SK-N-MC (cell line): ENCODE measurements around the gene CYTH1.

ENCODE experiments used
- DNase-seq: peaks from one replicate; pipeline ENCODE4 v3.0.0-alpha.2; 2011; ENCODE audit warnings: low read depth, low spot score
- H3K27ac ChIP-seq: fragments of 200-600 bp; sonication (generic); 2 replicates; pipeline ENCODE4 v1.5.1; 2016; ENCODE audit warnings: mixed run types
- H3K36me3 ChIP-seq: fragments of 200-600 bp; sonication (generic); 2 replicates; pipeline ENCODE4 v1.6.1; 2017; ENCODE audit warnings: antibody characterized with exemption, low read length, mixed read lengths; ENCODE audit not compliant: insufficient read depth
- H3K4me3 ChIP-seq: fragments of 200-600 bp; sonication (generic); 2 replicates; pipeline ENCODE4 v1.5.1; 2016
- H3K9ac ChIP-seq: fragments of 200-600 bp; sonication (generic); 2 replicates; pipeline ENCODE4 v1.8.0; 2017; ENCODE audit warnings: mixed run types, mixed read lengths; ENCODE audit not compliant: insufficient read length
- H3K9me3 ChIP-seq: fragments of 200-600 bp; sonication (generic); 2 replicates; pipeline ENCODE4 v1.6.1; 2017; ENCODE audit warnings: low read depth, mild to moderate bottlenecking, antibody characterized with exemption, low read length, moderate library complexity, mixed read lengths
- EZH2 ChIP-seq: fragments of 200-600 bp; sonication (generic); IDR thresholded peaks from one replicate; pipeline ENCODE4 v1.6.1; 2017; ENCODE audit warnings: antibody characterized with exemption
- FOXP2 ChIP-seq: optimal IDR thresholded peaks from 2 replicates; pipeline ENCODE3; 2011; ENCODE audit warnings: mild to moderate bottlenecking, moderate library complexity; ENCODE audit not compliant: insufficient read depth; ENCODE audit errors: extremely low read length, control extremely low read depth
- POLR2AphosphoS5 ChIP-seq: IDR thresholded peaks from 2 replicates; pipeline ENCODE4 v1.6.1; 2012; ENCODE audit warnings: mild to moderate bottlenecking, low read depth, low read length, borderline replicate concordance

CYTH1 gene

GRCh38 chr17:78652024-78652423 lies 130.0 kb downstream of the CYTH1 start:
- H3K27ac ChIP-seq: no peak overlapping the region
- H3K4me3 ChIP-seq: no peak overlapping the region
- H3K9ac ChIP-seq: no peak overlapping the region
- no peak for DNase-seq
- no peak for TF ChIP-seq EZH2
- H3K9me3 ChIP-seq: no peaks in the 10 kb centered on the region
- no peaks in the 10 kb centered on the region for H3K36me3 ChIP-seq

- no peak overlapping the region for H3K27ac ChIP-seq
- no peak overlapping the region for H3K4me3 ChIP-seq
- H3K36me3 ChIP-seq: no peaks in the 10 kb centered on the region
- DNase-seq: no peak
- TF ChIP-seq FOXP2: no peak
- no peak for TF ChIP-seq POLR2AphosphoS5
- no peak for TF ChIP-seq EZH2
- no peaks in the 10 kb centered on the region for H3K9me3 ChIP-seq
- no peak overlapping the region for H3K9ac ChIP-seq
Measured at GRCh38 chr17:78651554-78651953, 130.5 kb downstream of the CYTH1 start.

GRCh38 chr17:78650093-78650715 lies 131.9 kb downstream of the CYTH1 start:
- DNase-seq: no peak
- TF ChIP-seq EZH2: no peak
- TF ChIP-seq POLR2AphosphoS5: no peak
- TF ChIP-seq FOXP2: no peak
- no peak overlapping the region for H3K27ac ChIP-seq
- no peak overlapping the region for H3K4me3 ChIP-seq
- H3K9ac ChIP-seq: no peak overlapping the region
- no peaks in the 10 kb centered on the region for H3K36me3 ChIP-seq
- no peaks in the 10 kb centered on the region for H3K9me3 ChIP-seq

GRCh38 chr17:78648293-78648692 lies 133.8 kb downstream of the CYTH1 start:
- no peaks in the 10 kb centered on the region for H3K9me3 ChIP-seq
- TF ChIP-seq FOXP2 (no peak), POLR2AphosphoS5 (no peak), EZH2 (no peak)
- H3K9ac ChIP-seq: no peak overlapping the region
- no peak overlapping the region for H3K27ac ChIP-seq
- no peaks in the 10 kb centered on the region for H3K36me3 ChIP-seq
- DNase-seq: no peak
- H3K4me3 ChIP-seq: no peak overlapping the region

GRCh38 chr17:78647032-78647431 lies 135.0 kb downstream of the CYTH1 start:
- no peak for DNase-seq
- no peaks in the 10 kb centered on the region for H3K9me3 ChIP-seq
- H3K4me3 ChIP-seq: no peak overlapping the region
- H3K9ac ChIP-seq: no peak overlapping the region
- TF ChIP-seq POLR2AphosphoS5 (no peak), FOXP2 (no peak), EZH2 (no peak)
- H3K27ac ChIP-seq: no peak overlapping the region
- H3K36me3 ChIP-seq: no peaks in the 10 kb centered on the region

GRCh38 chr17:78645421-78646295 lies 136.4 kb downstream of the CYTH1 start:
- DNase-seq: no peak
- no peaks in the 10 kb centered on the region for H3K9me3 ChIP-seq
- no peak for TF ChIP-seq EZH2
- TF ChIP-seq POLR2AphosphoS5: no peak
- no peak for TF ChIP-seq FOXP2
- no peak overlapping the region for H3K9ac ChIP-seq
- no peak overlapping the region for H3K4me3 ChIP-seq
- H3K27ac ChIP-seq: no peak overlapping the region
- no peaks in the 10 kb centered on the region for H3K36me3 ChIP-seq

GRCh38 chr17:78644931-78645351 lies 137.1 kb downstream of the CYTH1 start:
- Histone ChIP-seq H3K27ac (no peak overlapping the region), H3K36me3 (no peaks in the 10 kb centered on the region), H3K9me3 (no peaks in the 10 kb centered on the region), H3K9ac (no peak overlapping the region), H3K4me3 (no peak overlapping the region)
- TF ChIP-seq EZH2 (no peak), POLR2AphosphoS5 (no peak), FOXP2 (no peak)
- DNase-seq: no peak

GRCh38 chr17:78644224-78644623 lies 137.8 kb downstream of the CYTH1 start:
- no peak for DNase-seq
- TF ChIP-seq EZH2 (no peak), FOXP2 (no peak), POLR2AphosphoS5 (no peak)
- no peak overlapping the region for H3K9ac ChIP-seq
- no peak overlapping the region for H3K4me3 ChIP-seq
- no peaks in the 10 kb centered on the region for H3K36me3 ChIP-seq
- no peaks in the 10 kb centered on the region for H3K9me3 ChIP-seq
- H3K27ac ChIP-seq: no peak overlapping the region

GRCh38 chr17:78643326-78643725 lies 138.7 kb downstream of the CYTH1 start:
- Histone ChIP-seq H3K9ac (no peak overlapping the region), H3K27ac (no peak overlapping the region), H3K9me3 (no peaks in the 10 kb centered on the region), H3K4me3 (no peak overlapping the region), H3K36me3 (no peaks in the 10 kb centered on the region)
- TF ChIP-seq POLR2AphosphoS5 (no peak), EZH2 (no peak), FOXP2 (no peak)
- DNase-seq: no peak
